ENCODE data around the gene VPS50.
"Not testable (repeated sequence)": the region's sequence is repeated elsewhere in the genome, so short reads cannot be mapped to it uniquely, and the experiment has no call there.

Gene VPS50

GRCh38 chr7:93331706-93332105 is 99.5 kb downstream of the VPS50 start:
- no peak for TF ChIP-seq CTCF (IDR thresholded peaks at IDR 0.05; ENCODE audit: low read depth, low read length)
- DNase-seq (ENCODE audit: extremely low read depth, low read depth) = no peak

- no peak for TF ChIP-seq CTCF (IDR thresholded peaks at IDR 0.05; ENCODE audit: low read depth, low read length)
- DNase-seq (ENCODE audit: extremely low read depth, low read depth) = no peak
Measured at GRCh38 chr7:93332172-93332571, 100.0 kb downstream of the VPS50 start.

GRCh38 chr7:93337052-93337451 is 104.9 kb downstream of the VPS50 start:
- TF ChIP-seq CTCF (IDR thresholded peaks at IDR 0.05; ENCODE audit: low read depth, low read length) = no peak
- no peak for DNase-seq (ENCODE audit: extremely low read depth, low read depth)

- DNase-seq (ENCODE audit: extremely low read depth, low read depth) = not testable (repeated sequence)
Measured at GRCh38 chr7:93342178-93342577, 110.0 kb downstream of the VPS50 start.

- TF ChIP-seq CTCF (IDR thresholded peaks at IDR 0.05; ENCODE audit: low read depth, low read length) = no peak
- no peak for DNase-seq (ENCODE audit: extremely low read depth, low read depth)
Measured at GRCh38 chr7:93350338-93350737, 118.2 kb downstream of the VPS50 start.

GRCh38 chr7:93352881-93353280 is 120.7 kb downstream of the VPS50 start:
- no peak for DNase-seq (ENCODE audit: extremely low read depth, low read depth)
- no peak for TF ChIP-seq CTCF (IDR thresholded peaks at IDR 0.05; ENCODE audit: low read depth, low read length)

GRCh38 chr7:93354815-93355214 is 122.6 kb downstream of the VPS50 start:
- TF ChIP-seq CTCF (IDR thresholded peaks at IDR 0.05; ENCODE audit: low read depth, low read length) = no peak
- DNase-seq (ENCODE audit: extremely low read depth, low read depth) = no peak

- no peak for TF ChIP-seq CTCF (IDR thresholded peaks at IDR 0.05; ENCODE audit: low read depth, low read length)
- no peak for DNase-seq (ENCODE audit: extremely low read depth, low read depth)
Measured at GRCh38 chr7:93359520-93360198, 127.5 kb downstream of the VPS50 start.
